Measurements from ENCODE around the gene NRF1. TPM values are rescaled to one million over a fixed set of nuclear protein-coding genes. Genes with fewer than 3 reads are reported as not detected.

The NRF1 gene
- total and polyA plus RNA-seq, 2 of the 13 experiments (the other 11 are each of a cell fraction or from before 2014, with no cell fraction given): 9.3 to 10.1 TPM

DNA sequence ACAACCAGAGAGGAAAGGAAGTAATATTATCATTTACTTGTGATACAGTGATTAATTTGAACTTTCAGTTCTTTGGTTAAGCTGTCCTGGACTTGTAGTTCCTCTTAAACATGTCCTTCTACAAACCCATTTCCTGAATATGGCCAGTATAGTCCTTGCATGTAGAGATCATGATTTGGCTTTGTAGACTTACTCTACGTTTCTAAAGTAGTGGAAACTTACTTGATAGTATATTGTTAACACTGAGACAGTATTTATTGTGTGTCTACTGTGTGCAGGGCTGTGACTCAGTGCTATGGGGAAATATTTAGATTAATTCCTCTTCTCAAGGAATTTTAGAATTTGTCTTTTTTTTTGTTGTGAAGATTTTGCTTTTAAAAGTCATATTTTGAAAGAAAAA is 109.5 kb downstream of the NRF1 start:
- Histone ChIP-seq H3K9me3 (ENCODE audit: low read length) (no peaks in the 10 kb centered on the region), H4K20me1 (ENCODE audit: insufficient read depth, low read length) (no peaks in the 10 kb centered on the region), H2AFZ (ENCODE audit: low read length) (no peak overlapping the region), H3K36me3 (replicated peaks in 1 of 2; ENCODE audit: control insufficient read depth in 1 of 2, insufficient read depth in 2 of 2, low read length in 2 of 2) (peaks cover 8 to 35% of the 10 kb centered on the region in 2 experiments), H3K4me3 (replicated peaks in 1 of 3; ENCODE audit: insufficient read depth in 1 of 3, low read depth in 2 of 3, low read length in 3 of 3) (no peak overlapping the region), H3K4me2 (ENCODE audit: low read depth, low read length) (no peak overlapping the region), H3K79me2 (ENCODE audit: insufficient read depth, low read length) (no peaks in the 10 kb centered on the region), H3K4me1 (ENCODE audit: insufficient read depth, low read length) (peaks cover 22% of the 10 kb centered on the region), H3K27me3 (ENCODE audit: control insufficient read depth in 1 of 2, insufficient read depth in 2 of 2, low read length in 2 of 2) (no peaks in the 10 kb centered on the region), H3K9ac (ENCODE audit: insufficient read depth, low read depth, low read length) (no peak overlapping the region), H3K27ac (ENCODE audit: extremely low read length, insufficient read depth, low read length) (peak overlapping the region; percentile 69)
- CTCF ChIA-PET (ENCODE audit: low intra/inter-chr PET ratio, low total read pairs): no interaction called here
- 95% methylated on average over 1 of the region's 1 CpG for WGBS (ENCODE audit: low lambda C conversion rate)
- BruUV-seq (replicated peaks): no TSS peak
- intact Hi-C loops (cut with micrococcal nuclease; ENCODE audit: unreplicated experiment): no loop called here
- in situ Hi-C loops (cut with HindIII; ENCODE audit: extremely low pct_ligation_motif_present, low pct_unique_long_range_greater_than_20kb): no loop called here
- TF ChIP-seq, protein P1, sequence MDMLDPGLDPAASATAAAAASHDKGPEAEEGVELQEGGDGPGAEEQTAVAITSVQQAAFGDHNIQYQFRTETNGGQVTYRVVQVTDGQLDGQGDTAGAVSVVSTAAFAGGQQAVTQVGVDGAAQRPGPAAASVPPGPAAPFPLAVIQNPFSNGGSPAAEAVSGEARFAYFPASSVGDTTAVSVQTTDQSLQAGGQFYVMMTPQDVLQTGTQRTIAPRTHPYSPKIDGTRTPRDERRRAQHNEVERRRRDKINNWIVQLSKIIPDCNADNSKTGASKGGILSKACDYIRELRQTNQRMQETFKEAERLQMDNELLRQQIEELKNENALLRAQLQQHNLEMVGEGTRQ (IDR thresholded peaks at IDR 0.05; ENCODE audit: low read depth, low read length): no peak
- TF ChIP-seq, protein P1 (CRISPR knock-in tag; IDR thresholded peaks at IDR 0.05; ENCODE audit: borderline replicate concordance): no peak
- TF ChIP-seq TBP (CRISPR knock-in tag; IDR thresholded peaks at IDR 0.05) (no peak), SETDB1 (CRISPR knock-in tag; IDR thresholded peaks at IDR 0.05; ENCODE audit: borderline replicate concordance) (no peak)
- TF ChIP-seq, protein P2, sequence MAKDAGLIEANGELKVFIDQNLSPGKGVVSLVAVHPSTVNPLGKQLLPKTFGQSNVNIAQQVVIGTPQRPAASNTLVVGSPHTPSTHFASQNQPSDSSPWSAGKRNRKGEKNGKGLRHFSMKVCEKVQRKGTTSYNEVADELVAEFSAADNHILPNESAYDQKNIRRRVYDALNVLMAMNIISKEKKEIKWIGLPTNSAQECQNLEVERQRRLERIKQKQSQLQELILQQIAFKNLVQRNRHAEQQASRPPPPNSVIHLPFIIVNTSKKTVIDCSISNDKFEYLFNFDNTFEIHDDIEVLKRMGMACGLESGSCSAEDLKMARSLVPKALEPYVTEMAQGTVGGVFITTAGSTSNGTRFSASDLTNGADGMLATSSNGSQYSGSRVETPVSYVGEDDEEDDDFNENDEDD (CRISPR knock-in tag; IDR thresholded peaks at IDR 0.05; ENCODE audit: borderline replicate concordance): no peak
- POLR2A ChIA-PET: no interaction called here
- DNase-seq (ENCODE audit: low spot score): no peak
- ATAC-seq: no peak
- FAIRE-seq: no peak

DNA sequence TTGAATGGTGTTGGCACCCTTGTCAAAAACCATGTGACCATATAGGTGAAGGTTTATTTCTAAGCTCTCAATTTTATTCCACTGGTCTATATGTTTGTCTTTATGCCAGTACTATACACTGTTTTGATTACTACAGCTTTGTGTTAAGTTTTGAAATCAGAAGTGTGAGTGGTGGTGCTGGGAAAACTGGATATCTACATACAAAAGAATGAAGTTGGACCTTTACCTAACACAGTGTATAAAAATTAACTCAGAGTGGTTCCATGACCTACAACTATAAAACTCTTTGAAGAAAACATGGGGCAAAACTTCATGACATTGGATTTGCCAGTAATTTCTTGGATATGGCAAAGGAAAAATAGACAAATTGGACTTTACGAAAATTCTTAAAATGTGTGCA is 112.2 kb downstream of the NRF1 start:
- Histone ChIP-seq H3K4me2 (ENCODE audit: low read depth, low read length) (no peak overlapping the region), H4K20me1 (ENCODE audit: insufficient read depth, low read length) (no peaks in the 10 kb centered on the region), H3K9me3 (ENCODE audit: low read length) (no peaks in the 10 kb centered on the region), H3K4me3 (replicated peaks in 1 of 3; ENCODE audit: insufficient read depth in 1 of 3, low read depth in 2 of 3, low read length in 3 of 3) (no peak overlapping the region), H2AFZ (ENCODE audit: low read length) (no peak overlapping the region), H3K36me3 (replicated peaks in 1 of 2; ENCODE audit: control insufficient read depth in 1 of 2, insufficient read depth in 2 of 2, low read length in 2 of 2) (peaks cover 3 to 31% of the 10 kb centered on the region in 2 experiments), H3K79me2 (ENCODE audit: insufficient read depth, low read length) (no peaks in the 10 kb centered on the region), H3K9ac (ENCODE audit: insufficient read depth, low read depth, low read length) (no peak overlapping the region), H3K27ac (ENCODE audit: extremely low read length, insufficient read depth, low read length) (no peak overlapping the region), H3K27me3 (ENCODE audit: control insufficient read depth in 1 of 2, insufficient read depth in 2 of 2, low read length in 2 of 2) (no peaks in the 10 kb centered on the region), H3K4me1 (ENCODE audit: insufficient read depth, low read length) (peaks cover 22% of the 10 kb centered on the region)
- no peak for ATAC-seq
- 100% methylated on average over 1 of the region's 1 CpG for WGBS (ENCODE audit: low lambda C conversion rate)
- BruUV-seq (replicated peaks): no TSS peak
- intact Hi-C loops (cut with micrococcal nuclease; ENCODE audit: unreplicated experiment): no loop called here
- no peak for DNase-seq (ENCODE audit: low spot score)
- ChIA-PET CTCF (ENCODE audit: low intra/inter-chr PET ratio, low total read pairs) (no interaction called here), POLR2A (no interaction called here)
- in situ Hi-C loops (cut with HindIII; ENCODE audit: extremely low pct_ligation_motif_present, low pct_unique_long_range_greater_than_20kb): no loop called here
- no peak for FAIRE-seq
- TF ChIP-seq ZBTB3 (CRISPR knock-in tag; IDR thresholded peaks at IDR 0.05; ENCODE audit: borderline replicate concordance, low read depth): no peak
- TF ChIP-seq ZFP37 (CRISPR knock-in tag; IDR thresholded peaks at IDR 0.05; ENCODE audit: borderline replicate concordance): no peak
- no peak for TF ChIP-seq ATF7 (IDR thresholded peaks at IDR 0.05)
- no peak for TF ChIP-seq ATF7 (CRISPR knock-in tag; IDR thresholded peaks at IDR 0.05)
- no peak for TF ChIP-seq STAT5B (CRISPR knock-in tag; IDR thresholded peaks at IDR 0.05)
- no peak for TF ChIP-seq ZNF124 (CRISPR knock-in tag; IDR thresholded peaks at IDR 0.05)
- TF ChIP-seq MLLT10 (CRISPR knock-in tag; IDR thresholded peaks at IDR 0.05): no peak
- TF ChIP-seq, protein P3, sequence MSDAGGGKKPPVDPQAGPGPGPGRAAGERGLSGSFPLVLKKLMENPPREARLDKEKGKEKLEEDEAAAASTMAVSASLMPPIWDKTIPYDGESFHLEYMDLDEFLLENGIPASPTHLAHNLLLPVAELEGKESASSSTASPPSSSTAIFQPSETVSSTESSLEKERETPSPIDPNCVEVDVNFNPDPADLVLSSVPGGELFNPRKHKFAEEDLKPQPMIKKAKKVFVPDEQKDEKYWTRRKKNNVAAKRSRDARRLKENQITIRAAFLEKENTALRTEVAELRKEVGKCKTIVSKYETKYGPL (CRISPR knock-in tag; IDR thresholded peaks at IDR 0.05): no peak
- no peak for TF ChIP-seq GABPB1 (CRISPR knock-in tag; IDR thresholded peaks at IDR 0.05)
- TF ChIP-seq ZNF841 (CRISPR knock-in tag; IDR thresholded peaks at IDR 0.05; ENCODE audit: borderline replicate concordance): no peak
- no peak for TF ChIP-seq ZKSCAN8 (CRISPR knock-in tag; IDR thresholded peaks at IDR 0.05; ENCODE audit: borderline replicate concordance)
- TF ChIP-seq RXRA (CRISPR knock-in tag; IDR thresholded peaks at IDR 0.05): no peak
- TF ChIP-seq FOXC1 (CRISPR knock-in tag; IDR thresholded peaks at IDR 0.05; ENCODE audit: borderline replicate concordance): no peak
